Fibroblast of lung (primary cell): ENCODE results near the gene NR2F1-AS1. TPM values are rescaled to one million over a fixed set of nuclear protein-coding genes. Genes with fewer than 3 reads are reported as not detected.
"Not testable (repeated sequence)": the region's sequence is repeated elsewhere in the genome, so short reads cannot be mapped to it uniquely, and the experiment has no call there.

Experiments used
- DNase-seq, 2 donors: peaks; one replicate each; pipeline versions ENCODE4 v3.0.0 to v3.0.0-alpha.2; 2010; ENCODE audit warnings: low read depth in 2 of 2
- H2AFZ ChIP-seq: 2 replicates; pipeline ENCODE4 v1.5.1; 2012; ENCODE audit warnings: low read length, control low read depth, inconsistent platforms
- H3K27ac ChIP-seq: 2 replicates; pipeline ENCODE4 v1.5.1; 2011; ENCODE audit warnings: low read length, control low read depth; ENCODE audit not compliant: insufficient read depth
- H3K27me3 ChIP-seq: 2 replicates; pipeline ENCODE4 v1.5.1; 2011; ENCODE audit warnings: mild to moderate bottlenecking, low read length; ENCODE audit not compliant: control insufficient read depth, insufficient read depth
- H3K36me3 ChIP-seq: 2 replicates; pipeline ENCODE4 v1.5.1; 2011; ENCODE audit warnings: low read length; ENCODE audit not compliant: control insufficient read depth, insufficient read depth
- H3K4me1 ChIP-seq: 2 replicates; pipeline ENCODE4 v1.5.1; 2011; ENCODE audit warnings: low read length; ENCODE audit not compliant: control insufficient read depth, insufficient read depth; ENCODE audit errors: extremely low read depth
- H3K4me2 ChIP-seq: 2 replicates; pipeline ENCODE4 v1.5.1; 2011; ENCODE audit warnings: low read length, control low read depth; ENCODE audit not compliant: insufficient read depth; ENCODE audit errors: extremely low read depth
- H3K4me3 ChIP-seq, 4 experiments: fragments of 200-600 bp in 1 of 4; sonication (generic) in 1 of 4; replicated peaks in 1 of 4; 2 replicates each; pipeline ENCODE4 v1.5.1; 2011 to 2016; ENCODE audit warnings: low read length in 4 of 4, low read depth in 3 of 4, mild to moderate bottlenecking in 3 of 4, control low read depth in 2 of 4, inconsistent platforms in 1 of 4, mixed read lengths in 1 of 4; ENCODE audit not compliant: insufficient read depth in 1 of 4; ENCODE audit errors: control extremely low read depth in 1 of 4
- H3K79me2 ChIP-seq: 2 replicates; pipeline ENCODE4 v1.5.1; 2012; ENCODE audit warnings: mild to moderate bottlenecking, low read length, inconsistent platforms; ENCODE audit not compliant: control insufficient read depth, insufficient read depth
- H3K9ac ChIP-seq: 2 replicates; pipeline ENCODE4 v1.5.1; 2011; ENCODE audit warnings: mild to moderate bottlenecking, low read length, control low read depth; ENCODE audit not compliant: insufficient read depth
- H3K9me3 ChIP-seq: 2 replicates; pipeline ENCODE4 v1.5.1; 2012; ENCODE audit warnings: low read depth, low read length; ENCODE audit not compliant: control insufficient read depth, insufficient read depth
- H4K20me1 ChIP-seq: 2 replicates; pipeline ENCODE4 v1.5.1; 2011; ENCODE audit warnings: low read length; ENCODE audit not compliant: control insufficient read depth, insufficient read depth; ENCODE audit errors: extremely low read depth
- CTCF ChIP-seq, 2 donors: IDR thresholded peaks in 1 of 2; conservative IDR thresholded peaks in 1 of 2; 1 replicate in 1 of 2; 2 replicates in 1 of 2; pipeline ENCODE4 v1.5.1; 2011 to 2012; ENCODE audit warnings: low read length in 2 of 2, control low read depth in 1 of 2, inconsistent platforms in 1 of 2, low read depth in 1 of 2, mild to moderate bottlenecking in 1 of 2
- EZH2 ChIP-seq: IDR thresholded peaks from 2 replicates; pipeline ENCODE4 v1.5.1; 2012; ENCODE audit warnings: low read length, control low read depth, mild to moderate bottlenecking; ENCODE audit errors: missing control alignments
- polyA plus RNA-seq, 2 donors: library from polyadenylated mRNA; depleted of rRNA in 1 of 2; stranded (reverse) in 1 of 2; unstranded in 1 of 2; fragments of >200 nt; gene quantifications; 2 replicates each; pipeline ENCODE4 v1.2.1, GENCODE V29; 2011 to 2012; ENCODE audit warnings: missing spikeins in 1 of 2
- total RNA-seq: library from RNA; depleted of rRNA; stranded (reverse); fragments of >200 nt; gene quantifications from 2 replicates; pipeline ENCODE4 v1.2.1, GENCODE V29; 2014

Gene NR2F1-AS1
- total and polyA plus RNA-seq, 2 donors (not counting 1 experiment from before 2014, with no cell fraction given), result 29.6 to 44.6 TPM

GRCh38 chr5:93461756-93462155, 119.3 kb downstream of the NR2F1-AS1 start:
- no peaks in the 10 kb centered on the region for H3K79me2 ChIP-seq
- H2AFZ ChIP-seq, result no peak overlapping the region
- H3K27me3 ChIP-seq, result no peaks in the 10 kb centered on the region
- no peaks in the 10 kb centered on the region for H3K4me1 ChIP-seq
- no peak overlapping the region for H3K4me3 ChIP-seq
- no peaks in the 10 kb centered on the region for H3K36me3 ChIP-seq
- TF ChIP-seq CTCF (conservative IDR thresholded peaks at IDR 0.05 in 1 of 2, IDR thresholded peaks at IDR 0.05 in 1 of 2; ENCODE audit: low read depth in 1 of 2, low read length in 2 of 2) (no peak), EZH2 (no peak)
- no peaks in the 10 kb centered on the region for H4K20me1 ChIP-seq
- no peak overlapping the region for H3K27ac ChIP-seq
- H3K4me2 ChIP-seq, result no peak overlapping the region
- DNase-seq, result peak; percentile 62 to 83
- no peaks in the 10 kb centered on the region for H3K9me3 ChIP-seq
- H3K9ac ChIP-seq, result no peak overlapping the region

GRCh38 chr5:93460286-93460685, 120.7 kb downstream of the NR2F1-AS1 start:
- no peaks in the 10 kb centered on the region for H3K79me2 ChIP-seq
- no peaks in the 10 kb centered on the region for H4K20me1 ChIP-seq
- no peaks in the 10 kb centered on the region for H3K36me3 ChIP-seq
- no peak overlapping the region for H3K4me3 ChIP-seq
- H3K27ac ChIP-seq, result no peak overlapping the region
- TF ChIP-seq EZH2 (no peak), CTCF (conservative IDR thresholded peaks at IDR 0.05 in 1 of 2, IDR thresholded peaks at IDR 0.05 in 1 of 2; ENCODE audit: low read depth in 1 of 2, low read length in 2 of 2) (no peak)
- no peaks in the 10 kb centered on the region for H3K4me1 ChIP-seq
- no peaks in the 10 kb centered on the region for H3K9me3 ChIP-seq
- no peaks in the 10 kb centered on the region for H3K27me3 ChIP-seq
- no peak for DNase-seq
- H3K4me2 ChIP-seq, result no peak overlapping the region
- no peak overlapping the region for H3K9ac ChIP-seq
- no peak overlapping the region for H2AFZ ChIP-seq

- not testable (repeated sequence) for H3K36me3 ChIP-seq, H3K4me1 ChIP-seq, H3K4me3 ChIP-seq, H2AFZ ChIP-seq, DNase-seq, H3K4me2 ChIP-seq, H4K20me1 ChIP-seq, H3K9me3 ChIP-seq, H3K27me3 ChIP-seq, H3K27ac ChIP-seq, H3K79me2 ChIP-seq, H3K9ac ChIP-seq
Measured at GRCh38 chr5:93456796-93457195, 124.2 kb downstream of the NR2F1-AS1 start.
